ENCODE measurements around the gene ESAM. TPM values are rescaled to one million over a fixed set of nuclear protein-coding genes. Genes with fewer than 3 reads are reported as not detected.
"Not testable (repeated sequence)": the region's sequence is repeated elsewhere in the genome, so short reads cannot be mapped to it uniquely, and the experiment has no call there.

ESAM gene
- polyA plus RNA-seq, 4 donors, result 0.67 to 38.3 (median 6.9) TPM

DNA sequence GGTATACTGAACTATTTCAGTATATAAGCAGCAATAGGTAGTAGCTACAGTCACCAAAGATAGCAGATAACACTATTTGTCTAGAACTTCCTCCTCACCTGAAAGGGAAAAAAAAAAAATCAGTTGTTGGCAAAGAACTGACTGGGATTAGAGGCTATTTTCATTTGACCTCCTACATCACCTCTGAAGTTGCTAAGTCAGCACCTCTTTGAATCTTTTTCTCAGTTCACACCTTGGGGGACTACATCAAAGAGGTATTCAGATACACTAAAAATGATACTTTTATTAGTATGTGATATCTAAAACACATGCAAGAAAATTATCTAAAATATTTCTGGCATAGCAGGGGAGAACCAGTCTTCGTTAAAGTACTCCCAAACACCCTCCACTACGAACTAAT, 22.0 kb upstream of the ESAM start:
- Histone ChIP-seq H3K27ac (ENCODE audit: low read depth in 1 of 3, low read length in 2 of 3) (no peak overlapping the region), H3K9me3 (ENCODE audit: control insufficient read depth in 2 of 2, insufficient read depth in 1 of 2, low read depth in 1 of 2, low read length in 1 of 2) (no peaks in the 10 kb centered on the region), H3K4me1 (ENCODE audit: control insufficient read depth in 3 of 3, insufficient read depth in 2 of 3, low read depth in 1 of 3, low read length in 2 of 3) (peaks cover 0 to 3% (median 0%) of the 10 kb centered on the region in 3 donors), H3K27me3 (ENCODE audit: control insufficient read depth in 3 of 3, insufficient read depth in 3 of 3, low read length in 3 of 3) (no peaks in the 10 kb centered on the region), H3K4me3 (ENCODE audit: low read depth in 1 of 3, low read length in 3 of 3) (no peak overlapping the region), H3K36me3 (ENCODE audit: control insufficient read depth in 3 of 3, insufficient read depth in 2 of 3, low read depth in 1 of 3, low read length in 3 of 3) (peaks cover 0 to 2% (median 0%) of the 10 kb centered on the region in 3 donors)
- FAIRE-seq, result no peak
- no peak for DNase-seq
- WGBS, 3 donors, result 84 to 88% (median 85%) methylated on average over 2 of the region's 2 CpGs

DNA sequence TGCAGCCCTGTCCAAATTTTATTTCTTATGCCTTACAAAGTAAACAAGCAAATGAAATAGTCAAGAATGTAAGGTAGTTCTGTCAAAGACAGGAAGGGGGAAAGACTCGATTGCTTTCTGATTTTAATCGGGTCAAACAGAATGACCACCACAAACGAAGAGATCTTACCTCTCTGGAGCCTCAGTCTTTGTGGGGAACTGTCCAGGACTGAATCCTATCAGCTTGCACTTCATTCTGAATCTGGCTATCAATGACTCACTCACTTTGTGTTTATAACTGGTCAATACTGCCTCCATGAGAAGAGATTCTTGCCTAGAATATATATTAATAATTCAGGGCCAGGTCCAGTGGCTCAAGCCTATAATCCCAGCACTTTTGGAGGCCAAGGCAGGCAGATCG, 20.9 kb upstream of the ESAM start:
- Histone ChIP-seq H3K4me3 (ENCODE audit: low read depth in 1 of 3, low read length in 3 of 3) (no peak overlapping the region), H3K4me1 (ENCODE audit: control insufficient read depth in 3 of 3, insufficient read depth in 2 of 3, low read depth in 1 of 3, low read length in 2 of 3) (peaks cover 0 to 3% (median 0%) of the 10 kb centered on the region in 3 donors), H3K36me3 (ENCODE audit: control insufficient read depth in 3 of 3, insufficient read depth in 2 of 3, low read depth in 1 of 3, low read length in 3 of 3) (peaks cover 0 to 2% (median 0%) of the 10 kb centered on the region in 3 donors), H3K9me3 (ENCODE audit: control insufficient read depth in 2 of 2, insufficient read depth in 1 of 2, low read depth in 1 of 2, low read length in 1 of 2) (no peaks in the 10 kb centered on the region), H3K27me3 (ENCODE audit: control insufficient read depth in 3 of 3, insufficient read depth in 3 of 3, low read length in 3 of 3) (no peaks in the 10 kb centered on the region), H3K27ac (ENCODE audit: low read depth in 1 of 3, low read length in 2 of 3) (no peak overlapping the region)
- FAIRE-seq (no peak), DNase-seq (no peak)
- 84 to 92% (median 92%) methylated on average over 4 of the region's 4 CpGs for WGBS, 3 donors

DNA sequence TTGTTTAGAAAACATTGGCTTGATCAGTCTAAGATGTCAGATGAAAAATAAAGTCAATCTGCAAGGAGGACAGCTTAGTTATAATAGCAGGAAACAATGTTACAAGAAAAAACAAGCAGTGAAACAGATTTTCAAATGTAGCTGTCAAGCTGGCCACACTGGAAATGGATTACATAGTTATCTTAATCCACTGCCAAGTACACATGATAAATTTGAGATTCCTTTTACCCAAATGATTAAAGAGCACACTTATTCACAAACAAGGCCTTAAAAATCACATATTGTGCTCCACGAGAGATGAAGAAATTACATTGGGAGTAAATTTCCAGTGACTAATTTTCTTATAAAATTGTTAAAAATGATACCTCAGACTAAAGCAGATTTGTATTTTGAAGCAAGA, 17.5 kb upstream of the ESAM start:
- Histone ChIP-seq H3K4me3 (ENCODE audit: low read depth in 1 of 3, low read length in 3 of 3) (no peak overlapping the region), H3K4me1 (ENCODE audit: control insufficient read depth in 3 of 3, insufficient read depth in 2 of 3, low read depth in 1 of 3, low read length in 2 of 3) (peaks cover 0 to 3% (median 0%) of the 10 kb centered on the region in 3 donors), H3K36me3 (ENCODE audit: control insufficient read depth in 3 of 3, insufficient read depth in 2 of 3, low read depth in 1 of 3, low read length in 3 of 3) (peaks cover 0 to 5% (median 0%) of the 10 kb centered on the region in 3 donors), H3K27me3 (ENCODE audit: control insufficient read depth in 3 of 3, insufficient read depth in 3 of 3, low read length in 3 of 3) (no peaks in the 10 kb centered on the region), H3K27ac (ENCODE audit: low read depth in 1 of 3, low read length in 2 of 3) (no peak overlapping the region), H3K9me3 (ENCODE audit: control insufficient read depth in 2 of 2, insufficient read depth in 1 of 2, low read depth in 1 of 2, low read length in 1 of 2) (no peaks in the 10 kb centered on the region)
- 69 to 80% (median 78%) methylated on average over 1 of the region's 1 CpG for whole genome bisulfite sequencing, 3 donors
- FAIRE-seq (no peak), DNase-seq (no peak)

DNA sequence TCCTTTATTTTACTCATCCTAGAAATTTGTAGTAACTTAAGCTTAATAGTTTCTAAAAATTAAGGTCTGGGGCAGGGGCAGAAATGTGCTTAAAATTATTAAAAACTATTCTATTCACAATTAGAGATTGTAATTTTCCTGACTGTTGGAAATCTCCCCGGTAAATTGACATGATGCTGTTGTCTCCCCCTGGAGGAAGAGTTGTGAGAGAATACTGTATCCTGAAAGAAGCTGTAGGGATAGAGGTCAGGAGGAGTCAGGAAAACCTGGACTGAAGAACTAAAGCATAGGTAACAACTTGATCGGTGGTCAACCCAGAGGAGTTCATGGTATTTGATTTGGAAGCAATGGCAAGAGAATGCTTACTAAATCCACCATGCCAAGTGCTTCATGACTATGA, 16.2 kb upstream of the ESAM start:
- Histone ChIP-seq H3K27ac (ENCODE audit: low read depth in 1 of 3, low read length in 2 of 3) (no peak overlapping the region), H3K4me1 (ENCODE audit: control insufficient read depth in 3 of 3, insufficient read depth in 2 of 3, low read depth in 1 of 3, low read length in 2 of 3) (no peaks in the 10 kb centered on the region), H3K4me3 (ENCODE audit: low read depth in 1 of 3, low read length in 3 of 3) (no peak overlapping the region), H3K27me3 (ENCODE audit: control insufficient read depth in 3 of 3, insufficient read depth in 3 of 3, low read length in 3 of 3) (no peaks in the 10 kb centered on the region), H3K36me3 (ENCODE audit: control insufficient read depth in 3 of 3, insufficient read depth in 2 of 3, low read depth in 1 of 3, low read length in 3 of 3) (peaks cover 0 to 5% (median 0%) of the 10 kb centered on the region in 3 donors), H3K9me3 (ENCODE audit: control insufficient read depth in 2 of 2, insufficient read depth in 1 of 2, low read depth in 1 of 2, low read length in 1 of 2) (no peaks in the 10 kb centered on the region)
- 73 to 78% (median 76%) methylated on average over 2 of the region's 2 CpGs for WGBS, 3 donors
- DNase-seq, result peak; percentile 16 to 26
- no peak for FAIRE-seq

DNA sequence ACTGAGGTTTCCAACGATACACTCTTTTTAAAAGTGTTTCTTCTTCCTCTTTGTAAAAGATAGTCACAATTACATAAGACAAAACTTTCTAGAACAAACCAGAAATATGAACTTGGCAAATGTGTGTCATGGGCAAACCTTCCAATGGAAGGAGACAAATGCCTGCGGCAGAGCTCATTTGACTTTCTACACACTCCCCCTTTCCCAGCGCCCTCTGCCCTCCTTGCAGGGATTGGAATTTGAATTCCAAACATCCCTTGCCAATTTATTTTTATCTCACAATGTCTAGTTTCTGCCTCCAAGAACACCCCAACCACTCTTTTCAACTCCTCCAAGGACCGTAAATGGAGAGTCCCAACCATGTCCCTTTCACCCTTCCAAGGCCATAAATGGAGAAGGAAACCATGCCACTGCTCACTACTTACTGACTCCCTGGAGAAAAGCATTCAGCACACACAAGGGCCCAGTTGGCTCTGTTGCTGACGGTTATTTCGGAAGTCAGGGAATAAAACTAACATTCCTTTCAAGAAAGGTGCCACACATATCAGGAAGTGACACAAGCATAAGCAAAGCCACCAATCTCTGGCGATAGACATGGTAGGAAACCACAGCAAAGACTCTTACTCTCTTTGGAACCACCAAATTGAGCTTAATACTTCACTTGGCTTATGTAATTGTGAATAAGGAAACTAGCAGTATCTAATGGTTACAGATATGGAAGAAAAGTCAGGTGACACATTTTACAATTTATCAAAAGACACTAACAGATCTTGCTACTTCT, 15.0 kb upstream of the ESAM start:
- Histone ChIP-seq H3K36me3 (ENCODE audit: control insufficient read depth in 3 of 3, insufficient read depth in 2 of 3, low read depth in 1 of 3, low read length in 3 of 3) (peaks cover 0 to 3% (median 0%) of the 10 kb centered on the region in 3 donors), H3K27ac (ENCODE audit: low read depth in 1 of 3, low read length in 2 of 3) (no peak overlapping the region), H3K27me3 (ENCODE audit: control insufficient read depth in 3 of 3, insufficient read depth in 3 of 3, low read length in 3 of 3) (no peaks in the 10 kb centered on the region), H3K4me1 (ENCODE audit: control insufficient read depth in 3 of 3, insufficient read depth in 2 of 3, low read depth in 1 of 3, low read length in 2 of 3) (no peaks in the 10 kb centered on the region), H3K9me3 (ENCODE audit: control insufficient read depth in 2 of 2, insufficient read depth in 1 of 2, low read depth in 1 of 2, low read length in 1 of 2) (no peaks in the 10 kb centered on the region), H3K4me3 (ENCODE audit: low read depth in 1 of 3, low read length in 3 of 3) (no peak overlapping the region)
- DNase-seq (no peak), FAIRE-seq (no peak)
- 87 to 94% (median 93%) methylated on average over 7 of the region's 7 CpGs for WGBS, 3 donors

DNA sequence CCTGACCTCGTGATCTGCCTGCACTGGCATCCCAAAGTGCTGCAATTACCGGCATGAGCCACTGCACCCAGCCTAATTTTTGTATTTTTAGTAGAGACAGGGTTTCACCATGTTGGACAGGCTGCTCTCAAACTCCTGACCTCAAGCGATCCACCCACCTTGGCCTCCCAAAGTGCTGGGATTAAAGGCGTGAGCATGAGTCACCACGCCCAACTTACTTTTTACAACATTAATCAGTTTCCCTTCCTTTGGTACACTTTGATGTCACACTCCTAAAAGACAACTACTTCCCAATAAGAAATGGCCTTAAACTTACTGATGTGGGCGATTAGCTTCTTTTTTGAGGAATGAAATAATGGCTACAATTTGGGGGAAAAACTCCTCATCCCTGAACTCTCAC, 8.9 kb upstream of the ESAM start:
- H3K4me1 ChIP-seq (ENCODE audit: control insufficient read depth in 3 of 3, insufficient read depth in 2 of 3, low read depth in 1 of 3, low read length in 2 of 3); H3K27ac ChIP-seq (ENCODE audit: low read depth in 1 of 3, low read length in 2 of 3); H3K9me3 ChIP-seq (ENCODE audit: control insufficient read depth in 2 of 2, insufficient read depth in 1 of 2, low read depth in 1 of 2, low read length in 1 of 2); DNase-seq; H3K27me3 ChIP-seq (ENCODE audit: control insufficient read depth in 3 of 3, insufficient read depth in 3 of 3, low read length in 3 of 3); H3K4me3 ChIP-seq (ENCODE audit: low read depth in 1 of 3, low read length in 3 of 3); FAIRE-seq: not testable (repeated sequence)
- H3K36me3 ChIP-seq (ENCODE audit: control insufficient read depth in 3 of 3, insufficient read depth in 2 of 3, low read depth in 1 of 3, low read length in 3 of 3), result peaks cover 0 to 20% (median 0%) of the 10 kb centered on the region in 3 donors
- WGBS, 3 donors, result 92 to 94% (median 93%) methylated on average over 6 of the region's 6 CpGs

DNA sequence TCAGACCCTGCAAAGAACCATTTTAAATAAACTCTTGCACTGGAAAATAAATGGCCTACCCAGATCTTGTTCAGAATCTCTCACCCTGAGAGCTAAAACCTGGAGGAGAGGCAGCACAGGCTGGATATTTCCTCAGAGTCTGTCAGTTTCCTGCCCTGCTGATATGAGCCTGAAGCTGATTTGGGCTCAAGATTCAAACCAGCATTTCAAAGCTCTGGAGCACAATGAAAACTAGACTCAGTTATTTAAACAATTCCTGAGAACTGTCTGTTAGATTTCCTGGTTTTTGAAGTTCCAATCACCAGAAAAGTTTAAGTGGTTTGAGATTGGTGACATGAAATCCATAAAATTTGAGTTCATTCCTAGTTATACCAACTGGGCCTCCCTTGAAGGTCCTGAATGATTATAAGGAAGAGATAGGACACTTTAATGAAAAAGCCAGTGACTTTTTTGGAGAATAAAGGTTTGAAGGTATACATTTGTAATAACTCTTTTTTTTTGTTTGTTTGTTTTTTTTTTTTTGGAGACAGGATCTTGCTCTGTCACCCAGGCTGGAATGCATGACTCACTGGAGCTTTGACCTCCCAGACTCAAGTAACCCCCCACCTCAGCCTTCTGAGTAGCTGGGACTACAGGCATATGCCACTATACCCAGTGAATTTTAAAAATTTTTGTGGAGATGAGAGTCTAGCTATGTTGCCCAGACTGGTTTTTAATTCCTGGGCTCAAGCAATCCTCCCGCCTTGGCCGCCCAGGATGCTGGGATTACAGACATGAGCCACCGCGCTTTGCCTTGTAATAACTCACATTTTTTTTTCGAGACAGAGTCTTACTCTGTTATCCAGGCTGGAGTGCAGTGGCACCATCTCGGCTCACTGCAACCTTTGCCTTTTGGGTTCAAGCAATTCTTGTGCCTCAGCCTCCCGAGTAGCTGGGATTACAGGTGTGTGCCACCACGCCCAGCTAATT, 8.0 kb upstream of the ESAM start:
- 92 to 98% (median 96%) methylated on average over 8 of the region's 8 CpGs for WGBS, 3 donors
- H3K4me3 ChIP-seq (ENCODE audit: low read depth in 1 of 3, low read length in 3 of 3), result no peak overlapping the region
- H3K9me3 ChIP-seq (ENCODE audit: control insufficient read depth in 2 of 2, insufficient read depth in 1 of 2, low read depth in 1 of 2, low read length in 1 of 2), result no peaks in the 10 kb centered on the region
- no peak overlapping the region for H3K27ac ChIP-seq (ENCODE audit: low read depth in 1 of 3, low read length in 2 of 3)
- DNase-seq (no peak), FAIRE-seq (no peak)
- H3K36me3 ChIP-seq (ENCODE audit: control insufficient read depth in 3 of 3, insufficient read depth in 2 of 3, low read depth in 1 of 3, low read length in 3 of 3), result peaks cover 0 to 24% (median 0%) of the 10 kb centered on the region in 3 donors
- H3K27me3 ChIP-seq (ENCODE audit: control insufficient read depth in 3 of 3, insufficient read depth in 3 of 3, low read length in 3 of 3), result no peaks in the 10 kb centered on the region
- H3K4me1 ChIP-seq (ENCODE audit: control insufficient read depth in 3 of 3, insufficient read depth in 2 of 3, low read depth in 1 of 3, low read length in 2 of 3), result no peaks in the 10 kb centered on the region

DNA sequence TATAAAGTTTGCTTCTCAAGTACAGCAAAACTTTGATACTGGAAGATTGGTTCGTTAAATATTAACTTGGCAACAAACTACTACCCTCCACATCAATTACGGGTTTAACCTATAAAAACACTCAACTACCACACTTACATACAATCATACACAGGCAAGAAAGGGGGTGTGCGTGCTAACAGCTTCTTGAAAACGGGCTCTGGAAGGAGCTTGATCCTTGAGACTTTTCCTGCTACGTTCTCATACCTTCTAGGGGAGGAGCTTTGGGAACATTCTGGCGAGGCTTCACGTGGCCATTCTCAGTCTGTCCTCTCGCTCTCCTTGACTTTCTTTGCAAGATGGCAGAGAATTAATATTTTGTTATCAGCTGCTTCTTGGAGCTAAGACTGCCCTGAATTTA, 6.8 kb upstream of the ESAM start:
- H3K27ac ChIP-seq (ENCODE audit: low read depth in 1 of 3, low read length in 2 of 3), result no peak overlapping the region
- FAIRE-seq, result no peak
- no peaks in the 10 kb centered on the region for H3K27me3 ChIP-seq (ENCODE audit: control insufficient read depth in 3 of 3, insufficient read depth in 3 of 3, low read length in 3 of 3)
- no peaks in the 10 kb centered on the region for H3K4me1 ChIP-seq (ENCODE audit: control insufficient read depth in 3 of 3, insufficient read depth in 2 of 3, low read depth in 1 of 3, low read length in 2 of 3)
- peak; percentile 54 to 72 for DNase-seq
- H3K36me3 ChIP-seq (ENCODE audit: control insufficient read depth in 3 of 3, insufficient read depth in 2 of 3, low read depth in 1 of 3, low read length in 3 of 3), result peaks cover 0 to 24% (median 0%) of the 10 kb centered on the region in 3 donors
- H3K9me3 ChIP-seq (ENCODE audit: control insufficient read depth in 2 of 2, insufficient read depth in 1 of 2, low read depth in 1 of 2, low read length in 1 of 2), result no peaks in the 10 kb centered on the region
- 22 to 63% (median 40%) methylated on average over 8 of the region's 8 CpGs for WGBS, 3 donors
- no peak overlapping the region for H3K4me3 ChIP-seq (ENCODE audit: low read depth in 1 of 3, low read length in 3 of 3)

All from small intestine (tissue), 7 donors.